Osteocyte (in vitro differentiated cells): ENCODE results near the gene GALNT7. TPM values are rescaled to one million over a fixed set of nuclear protein-coding genes. Genes with fewer than 3 reads are reported as not detected.

ENCODE experiments used
- DNase-seq: peaks from one replicate; pipeline ENCODE4 v3.0.0; 2021; ENCODE audit warnings: mixed read lengths; ENCODE audit not compliant: unreplicated experiment; ENCODE audit errors: extremely low spot score
- H3K27ac Mint-ChIP-seq: one replicate; pipeline ENCODE4 v1.8.0; 2021; ENCODE audit warnings: mild to moderate bottlenecking, mixed read lengths; ENCODE audit not compliant: unreplicated experiment
- H3K27me3 Mint-ChIP-seq: one replicate; pipeline ENCODE4 v1.8.0; 2021; ENCODE audit warnings: mixed read lengths; ENCODE audit not compliant: unreplicated experiment
- H3K36me3 Mint-ChIP-seq: one replicate; pipeline ENCODE4 v1.8.0; 2021; ENCODE audit warnings: mixed read lengths; ENCODE audit not compliant: unreplicated experiment
- H3K4me1 Mint-ChIP-seq: one replicate; pipeline ENCODE4 v1.8.0; 2021; ENCODE audit warnings: mixed read lengths; ENCODE audit not compliant: unreplicated experiment
- H3K4me3 Mint-ChIP-seq: one replicate; pipeline ENCODE4 v1.8.0; 2021; ENCODE audit warnings: mild to moderate bottlenecking, moderate library complexity, mixed read lengths; ENCODE audit not compliant: unreplicated experiment
- H3K9me3 Mint-ChIP-seq: one replicate; pipeline ENCODE4 v1.8.0; 2021; ENCODE audit warnings: mixed read lengths; ENCODE audit not compliant: unreplicated experiment
- CTCF ChIP-seq: fragments of 200-600 bp; sonication (generic); IDR thresholded peaks from 2 replicates; pipeline ENCODE4 v1.5.0; 2021; ENCODE audit warnings: antibody characterized with exemption, mild to moderate bottlenecking, moderate library complexity
- total RNA-seq: library from RNA; stranded (reverse); gene quantifications from 2 replicates; pipeline ENCODE4 v1.2.1, GENCODE V29; 2021

GALNT7 gene
- total RNA-seq, 1 donor from 2014 or later: 38.5 TPM

GRCh38 chr4:173138624-173139023, 30.0 kb upstream of the GALNT7 start:
- no peak for TF ChIP-seq CTCF
- no peak overlapping the region for H3K4me3 Mint-ChIP-seq
- no peaks in the 10 kb centered on the region for H3K4me1 Mint-ChIP-seq
- H3K9me3 Mint-ChIP-seq: no peaks in the 10 kb centered on the region
- no peak overlapping the region for H3K27ac Mint-ChIP-seq
- no peaks in the 10 kb centered on the region for H3K36me3 Mint-ChIP-seq
- no peak for DNase-seq
- H3K27me3 Mint-ChIP-seq: no peaks in the 10 kb centered on the region

GRCh38 chr4:173139561-173139960, 29.1 kb upstream of the GALNT7 start:
- no peak for DNase-seq
- Mint-ChIP-seq H3K9me3 (no peaks in the 10 kb centered on the region), H3K27me3 (no peaks in the 10 kb centered on the region), H3K4me1 (no peaks in the 10 kb centered on the region), H3K4me3 (no peak overlapping the region), H3K36me3 (no peaks in the 10 kb centered on the region), H3K27ac (no peak overlapping the region)
- TF ChIP-seq CTCF: no peak

- no peak for TF ChIP-seq CTCF
- no peak for DNase-seq
- Mint-ChIP-seq H3K4me3 (no peak overlapping the region), H3K4me1 (no peaks in the 10 kb centered on the region), H3K36me3 (no peaks in the 10 kb centered on the region), H3K27me3 (no peaks in the 10 kb centered on the region), H3K27ac (no peak overlapping the region), H3K9me3 (no peaks in the 10 kb centered on the region)
Measured at GRCh38 chr4:173145131-173145530, 23.5 kb upstream of the GALNT7 start.

- H3K9me3 Mint-ChIP-seq: no peaks in the 10 kb centered on the region
- no peaks in the 10 kb centered on the region for H3K27me3 Mint-ChIP-seq
- H3K36me3 Mint-ChIP-seq: no peaks in the 10 kb centered on the region
- DNase-seq: no peak
- no peak overlapping the region for H3K4me3 Mint-ChIP-seq
- TF ChIP-seq CTCF: no peak
- no peak overlapping the region for H3K27ac Mint-ChIP-seq
- no peaks in the 10 kb centered on the region for H3K4me1 Mint-ChIP-seq
Measured at GRCh38 chr4:173146456-173146855, 22.2 kb upstream of the GALNT7 start.

- Mint-ChIP-seq H3K4me3 (no peak overlapping the region), H3K27me3 (no peaks in the 10 kb centered on the region), H3K36me3 (peaks cover 2% of the 10 kb centered on the region), H3K27ac (no peak overlapping the region), H3K4me1 (no peaks in the 10 kb centered on the region), H3K9me3 (no peaks in the 10 kb centered on the region)
- no peak for TF ChIP-seq CTCF
- DNase-seq: no peak
Measured at GRCh38 chr4:173151496-173151895, 17.1 kb upstream of the GALNT7 start.
